Jurkat, Clone E6-1 (cell line): ENCODE results near the gene MAST4.

Experiments used
- DNase-seq: peaks from one replicate; pipeline ENCODE4 v3.0.0-alpha.2; 2011; ENCODE audit warnings: low read depth, low spot score
- H3K4me3 ChIP-seq: 2 replicates; pipeline ENCODE4 v1.5.1; 2011; ENCODE audit warnings: mild to moderate bottlenecking, low read length, control low read depth, moderate library complexity

The MAST4 gene

DNA sequence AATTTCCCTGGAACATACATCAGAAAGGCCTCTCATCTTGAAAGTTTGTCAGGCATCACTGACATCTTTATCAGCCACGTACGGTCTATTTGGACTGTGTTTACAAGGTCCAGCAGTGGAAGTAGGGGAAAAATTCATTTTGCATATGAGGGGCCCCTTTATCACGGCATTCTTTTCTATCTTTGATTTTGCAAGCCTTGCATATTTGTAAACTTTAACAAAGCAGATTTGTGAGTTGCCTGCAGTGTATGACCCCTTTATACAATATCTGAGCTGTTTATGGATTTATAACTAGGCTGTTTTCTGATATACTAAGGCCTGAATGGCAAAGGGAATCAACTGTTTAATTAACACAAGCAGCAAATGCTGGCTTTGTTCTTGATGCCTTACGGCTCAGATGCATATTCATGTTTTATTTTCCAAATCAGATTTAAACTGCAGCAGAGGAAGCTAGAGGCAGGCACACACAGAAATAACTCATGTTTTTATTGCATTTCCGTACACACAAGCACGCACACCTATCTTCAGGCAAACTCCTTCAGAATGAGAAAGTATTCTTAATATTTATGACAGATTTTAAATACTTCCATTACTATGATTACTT is 539.3 kb downstream of the MAST4 start:
- no peak for DNase-seq
- H3K4me3 ChIP-seq: no peak overlapping the region

DNA sequence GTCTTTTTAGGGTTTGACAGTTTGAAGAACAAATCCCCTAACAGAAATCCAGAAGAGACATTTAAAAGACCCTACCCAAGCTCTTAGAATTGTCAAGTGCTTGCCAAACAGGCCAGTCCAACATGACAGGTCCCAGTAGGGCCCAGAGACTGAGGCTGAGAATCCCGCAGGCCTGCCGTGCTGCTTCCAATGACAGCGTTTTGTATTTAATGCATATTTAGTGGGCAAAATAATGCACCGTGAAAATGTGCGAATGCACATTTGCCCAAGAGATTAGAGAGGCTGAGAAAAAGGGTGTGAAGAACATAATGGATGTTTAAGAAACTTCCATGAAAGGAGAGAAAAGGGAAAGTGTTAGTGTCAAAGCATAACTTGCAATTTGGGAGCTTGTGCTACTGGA is 542.8 kb downstream of the MAST4 start:
- DNase-seq: no peak
- H3K4me3 ChIP-seq: no peak overlapping the region

DNA sequence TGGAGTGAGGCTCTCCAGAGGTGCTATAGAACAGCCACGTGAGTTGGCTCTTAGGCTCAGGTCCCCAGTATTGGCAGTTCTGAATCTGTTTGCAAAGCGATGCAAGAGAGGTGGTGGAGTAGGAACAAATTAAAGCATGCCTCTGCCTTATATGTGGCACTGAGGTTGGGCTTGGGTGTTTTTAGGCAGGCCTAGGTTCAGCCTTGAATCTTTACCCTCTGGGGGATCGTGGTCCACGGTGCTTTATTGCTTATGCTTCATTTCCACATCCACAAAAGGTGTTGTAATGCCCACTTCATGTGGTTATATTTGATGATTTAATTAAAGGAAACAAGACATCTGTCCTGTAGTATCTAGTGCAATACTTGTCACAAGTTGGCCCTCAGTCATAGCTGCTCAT is 544.2 kb downstream of the MAST4 start:
- DNase-seq: peak; percentile 24
- no peak overlapping the region for H3K4me3 ChIP-seq

DNA sequence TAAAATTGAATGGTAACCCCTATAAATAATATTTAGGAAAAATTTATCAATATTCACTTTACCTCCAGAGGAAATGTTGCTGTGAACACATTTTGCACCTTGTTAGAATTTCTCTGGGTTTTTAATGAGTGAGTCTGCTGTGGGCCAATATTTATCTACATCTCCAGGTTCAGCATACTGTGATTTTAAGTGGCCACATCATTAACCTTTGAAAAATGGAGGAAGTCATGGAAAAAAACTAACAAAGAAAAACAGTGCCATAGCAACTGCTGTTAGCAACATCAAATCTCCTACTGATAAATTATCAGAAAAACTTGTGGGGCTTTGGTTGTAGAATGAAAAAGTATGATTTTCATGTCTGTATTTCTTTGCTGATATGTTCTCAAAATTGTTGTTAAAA is 545.5 kb downstream of the MAST4 start:
- DNase-seq: no peak
- H3K4me3 ChIP-seq: no peak overlapping the region

DNA sequence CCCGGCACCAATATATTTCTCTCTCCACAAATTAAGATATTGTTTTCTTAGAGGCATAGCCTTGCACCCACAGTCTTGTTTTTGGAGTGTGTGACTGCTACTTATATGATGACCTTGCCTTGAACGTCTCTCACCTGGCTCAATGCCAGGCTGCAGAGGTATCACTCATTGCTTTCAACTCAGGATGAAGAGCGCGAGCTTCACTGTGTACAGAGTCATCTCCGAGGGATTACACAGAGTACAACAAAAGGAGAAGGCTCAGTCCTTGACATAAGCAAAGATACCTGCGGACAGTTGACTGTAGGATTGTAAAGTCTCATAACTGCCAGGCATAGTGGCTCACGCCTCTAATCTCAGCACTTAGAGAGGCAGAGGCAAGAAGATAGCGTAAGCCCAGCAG is 546.6 kb downstream of the MAST4 start:
- no peak for DNase-seq
- H3K4me3 ChIP-seq: no peak overlapping the region

DNA sequence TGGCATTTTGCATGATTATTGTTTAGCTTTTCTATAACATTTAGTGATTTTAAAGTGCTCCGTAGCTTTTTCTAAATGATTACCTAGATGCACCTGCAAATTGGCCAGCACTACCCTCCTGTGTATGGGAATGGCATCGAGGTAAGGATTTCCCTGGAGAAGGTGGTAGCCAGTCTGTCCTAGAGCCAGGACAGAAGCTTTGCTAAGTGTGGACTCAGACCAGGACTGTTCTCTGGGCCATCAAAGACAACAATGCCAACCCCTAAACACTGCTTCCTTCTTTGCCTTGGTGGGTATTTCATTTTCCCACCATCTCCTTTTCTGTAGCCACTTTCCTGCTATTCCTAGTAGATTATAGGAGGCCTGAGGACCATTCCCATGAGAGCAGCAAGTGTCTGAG is 547.4 kb downstream of the MAST4 start:
- no peak for DNase-seq
- no peak overlapping the region for H3K4me3 ChIP-seq

DNA sequence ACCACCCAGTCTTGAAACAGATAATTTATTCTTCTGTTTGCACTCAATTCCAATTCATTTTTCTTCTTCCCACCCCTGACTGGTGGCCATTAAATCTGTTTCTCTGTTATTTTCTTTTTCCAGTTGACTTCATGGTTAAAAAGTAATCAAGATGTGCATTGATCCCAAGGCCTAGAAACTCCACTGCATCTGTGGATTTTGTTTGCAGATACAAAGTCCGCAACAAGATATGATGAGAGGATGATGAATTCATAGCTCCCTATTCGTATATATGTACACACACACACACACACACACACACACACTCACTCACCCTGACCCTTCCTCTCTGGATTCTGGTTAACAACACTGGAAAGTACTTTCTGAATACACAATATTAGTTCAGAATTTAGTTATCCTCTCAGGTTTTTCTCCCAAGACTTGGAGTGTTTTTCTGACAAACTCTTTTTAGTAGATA is 548.0 kb downstream of the MAST4 start:
- no peak overlapping the region for H3K4me3 ChIP-seq
- no peak for DNase-seq

DNA sequence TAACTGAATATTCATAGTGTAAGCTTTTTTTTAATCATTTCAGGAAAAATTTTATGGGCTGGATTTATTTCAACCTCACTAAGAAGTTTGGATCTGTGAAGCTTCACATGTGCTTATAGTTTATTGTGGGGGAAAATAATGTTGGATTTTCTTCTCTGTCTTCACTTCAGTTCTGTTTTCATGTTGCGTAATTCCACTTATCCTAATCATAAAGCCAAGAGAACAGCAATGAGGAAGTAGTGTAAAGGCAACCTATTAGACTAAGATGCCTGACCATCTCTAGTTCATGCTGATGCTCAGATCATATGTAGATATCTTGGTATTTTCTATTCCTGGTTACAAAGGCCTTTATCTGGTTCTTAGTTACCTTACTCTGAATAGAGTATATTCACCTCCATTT is 550.4 kb downstream of the MAST4 start:
- DNase-seq: no peak
- no peak overlapping the region for H3K4me3 ChIP-seq

DNA sequence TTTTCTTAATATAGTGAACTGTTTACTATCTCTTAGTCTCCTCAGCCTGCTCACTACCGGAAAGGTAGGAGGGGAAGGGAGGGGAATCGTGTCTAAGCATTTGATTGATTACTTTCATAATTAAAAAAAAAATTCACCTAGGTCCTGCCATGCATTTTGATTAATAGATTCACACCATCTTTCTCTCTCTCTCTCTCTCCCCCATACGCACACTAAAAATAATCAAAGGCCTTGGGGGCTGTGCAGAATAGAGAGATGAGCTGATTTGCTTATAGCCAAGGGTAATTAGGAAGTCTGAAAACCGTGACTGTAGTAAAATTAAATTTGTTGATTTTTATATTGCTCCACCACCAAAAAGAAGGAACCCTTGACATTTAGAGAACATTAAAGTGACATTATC is 550.8 kb downstream of the MAST4 start:
- H3K4me3 ChIP-seq: no peak overlapping the region
- no peak for DNase-seq

DNA sequence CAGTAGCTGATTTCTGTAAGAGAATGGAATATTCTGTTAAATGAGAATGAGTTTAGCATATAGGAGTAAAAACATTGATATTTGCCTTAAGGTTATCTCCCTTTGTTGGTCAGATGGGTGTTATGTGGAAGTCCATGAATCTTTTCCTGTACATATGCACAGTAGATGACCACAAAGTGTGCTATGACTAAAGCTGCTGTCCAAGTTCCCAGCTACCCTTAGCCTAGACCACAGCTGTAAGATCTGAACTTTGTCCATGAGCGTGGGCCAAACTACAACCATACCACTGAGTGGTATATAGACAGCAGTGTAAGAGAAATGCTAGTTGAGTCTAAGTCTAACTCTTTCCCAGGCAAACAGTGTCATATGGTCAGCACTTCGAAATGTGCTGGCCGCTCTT is 551.6 kb downstream of the MAST4 start:
- no peak for DNase-seq
- H3K4me3 ChIP-seq: no peak overlapping the region

DNA sequence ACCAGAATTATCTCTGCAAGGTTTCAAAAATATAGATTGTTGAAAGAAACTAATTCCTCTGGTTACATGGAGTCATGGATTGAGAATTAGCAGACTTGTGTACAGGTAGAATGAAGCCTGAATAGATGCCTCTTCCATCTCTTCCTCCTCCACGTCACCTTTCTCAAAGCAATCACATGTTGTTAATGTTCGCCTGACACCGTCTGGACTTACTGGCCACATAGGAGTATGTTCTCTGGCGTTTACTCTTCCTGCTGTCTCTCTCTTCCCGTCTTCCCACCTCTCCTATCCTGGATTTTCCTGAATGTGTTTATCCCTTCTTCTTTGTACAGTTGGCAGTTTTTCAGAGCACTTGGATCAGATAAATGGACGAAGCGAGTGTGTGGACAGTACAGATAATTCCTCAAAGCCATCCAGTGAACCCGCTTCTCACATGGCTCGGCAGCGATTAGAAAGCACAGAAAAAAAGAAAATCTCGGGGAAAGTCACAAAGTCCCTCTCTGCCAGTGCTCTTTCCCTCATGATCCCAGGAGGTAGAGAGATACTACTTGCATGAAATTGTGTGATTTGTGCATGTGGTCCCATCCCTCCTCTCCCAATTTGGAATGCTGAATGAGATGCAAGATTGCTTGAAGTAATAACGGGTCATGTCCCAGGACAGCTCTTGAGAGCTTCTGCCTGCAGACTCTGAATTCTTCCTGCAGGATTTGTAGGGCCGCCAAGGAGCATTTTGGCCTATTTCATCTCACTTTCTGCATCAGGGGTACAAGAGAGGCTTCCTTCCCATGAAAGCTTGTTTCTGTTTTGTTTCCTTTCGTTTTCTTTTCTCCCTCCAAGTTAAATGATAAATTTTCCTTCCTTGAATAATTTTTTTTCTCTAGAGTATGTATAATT is 553.1 kb downstream of the MAST4 start:
- H3K4me3 ChIP-seq: no peak overlapping the region

DNA sequence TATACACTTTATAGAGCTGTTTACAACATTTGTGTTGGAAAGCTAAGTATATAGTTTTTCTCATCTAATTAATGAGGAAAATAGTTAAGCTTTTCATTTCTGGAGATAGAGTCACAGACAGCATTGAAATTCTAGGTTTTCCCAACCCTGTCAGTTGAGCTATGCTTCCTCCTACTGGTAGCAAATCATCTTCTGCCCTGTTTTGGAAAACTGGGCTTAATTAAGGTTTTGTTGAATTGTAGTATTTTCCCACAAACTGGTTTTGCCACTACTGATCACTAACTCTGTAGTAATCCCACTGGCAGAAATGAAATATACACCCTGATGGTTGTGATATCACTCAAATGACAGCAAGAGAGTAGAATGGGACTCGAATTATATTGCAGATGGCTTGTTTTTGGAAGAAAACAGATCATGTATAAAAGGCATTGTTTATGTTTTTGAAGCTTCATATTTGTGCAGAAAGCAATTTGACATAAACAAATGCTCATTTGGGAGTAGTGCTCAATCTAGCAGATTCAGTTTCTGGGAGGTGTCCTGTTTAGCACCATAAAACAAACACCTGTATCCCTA is 553.8 kb downstream of the MAST4 start:
- DNase-seq: no peak
- H3K4me3 ChIP-seq: no peak overlapping the region

More for the DNA sequence above, 553.1 kb downstream of the MAST4 start:
- no peak for DNase-seq

DNA sequence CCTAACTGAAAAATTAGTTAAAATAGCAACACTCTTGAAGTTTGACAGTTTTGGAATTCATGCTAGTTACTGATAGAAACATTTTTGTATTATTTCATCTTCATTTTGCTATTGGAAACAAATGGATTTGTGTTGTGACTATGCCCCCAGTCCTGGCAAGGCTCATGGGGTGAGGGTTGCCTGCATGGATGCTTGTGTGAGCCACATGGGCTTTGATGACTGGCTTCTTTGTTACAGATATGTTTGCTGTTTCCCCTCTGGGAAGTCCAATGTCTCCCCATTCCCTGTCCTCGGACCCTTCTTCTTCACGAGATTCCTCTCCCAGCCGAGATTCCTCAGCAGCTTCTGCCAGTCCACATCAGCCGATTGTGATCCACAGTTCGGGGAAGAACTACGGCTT is 556.2 kb downstream of the MAST4 start:
- no peak overlapping the region for H3K4me3 ChIP-seq
- no peak for DNase-seq

DNA sequence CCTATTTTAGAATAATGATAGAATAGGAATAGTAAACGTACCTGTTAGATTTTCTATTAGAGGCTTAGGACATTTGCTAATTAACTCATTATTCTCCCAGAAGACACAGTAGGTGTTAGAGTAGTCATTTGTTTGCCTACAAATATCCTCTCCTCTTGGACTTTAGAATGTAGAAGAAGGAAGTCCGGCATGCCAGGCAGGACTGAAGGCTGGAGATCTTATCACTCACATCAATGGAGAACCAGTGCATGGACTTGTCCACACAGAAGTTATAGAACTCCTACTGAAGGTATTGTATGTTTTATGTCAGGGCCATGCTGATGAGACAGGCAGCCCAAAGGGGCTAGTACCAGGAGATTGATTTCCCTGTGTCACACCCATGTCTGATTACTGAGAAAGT is 557.1 kb downstream of the MAST4 start:
- H3K4me3 ChIP-seq: no peak overlapping the region
- no peak for DNase-seq

DNA sequence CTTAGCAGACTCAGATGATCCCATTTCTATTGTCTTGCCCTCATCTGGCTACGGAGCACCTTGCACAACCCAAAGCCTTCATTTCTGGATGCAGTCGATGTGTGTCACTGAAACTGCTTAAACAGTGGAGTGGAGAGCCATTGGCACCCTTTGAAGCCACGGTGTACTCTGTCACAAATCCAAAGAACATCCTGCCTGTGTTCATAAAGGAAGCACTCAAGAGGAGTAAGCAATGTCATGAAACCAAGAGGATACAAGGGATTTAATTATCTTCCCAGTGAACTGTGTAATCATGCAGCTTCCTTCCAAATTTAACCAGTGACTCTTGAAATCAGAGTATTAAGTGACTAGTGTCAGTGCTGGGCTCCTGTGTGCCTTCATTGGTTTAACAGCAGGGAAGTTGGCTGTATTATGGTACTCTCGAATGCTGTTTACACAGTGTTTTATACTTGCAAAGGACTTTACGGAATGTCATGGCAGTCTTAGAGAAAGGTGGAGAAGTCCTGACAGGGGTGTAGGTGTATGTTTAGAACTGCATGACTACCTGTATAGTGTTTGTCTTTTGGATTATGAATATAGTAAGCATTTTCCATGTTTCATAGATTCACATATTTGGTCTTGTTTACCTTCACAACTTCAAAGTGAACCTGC is 558.5 kb downstream of the MAST4 start:
- no peak overlapping the region for H3K4me3 ChIP-seq
- no peak for DNase-seq

DNA sequence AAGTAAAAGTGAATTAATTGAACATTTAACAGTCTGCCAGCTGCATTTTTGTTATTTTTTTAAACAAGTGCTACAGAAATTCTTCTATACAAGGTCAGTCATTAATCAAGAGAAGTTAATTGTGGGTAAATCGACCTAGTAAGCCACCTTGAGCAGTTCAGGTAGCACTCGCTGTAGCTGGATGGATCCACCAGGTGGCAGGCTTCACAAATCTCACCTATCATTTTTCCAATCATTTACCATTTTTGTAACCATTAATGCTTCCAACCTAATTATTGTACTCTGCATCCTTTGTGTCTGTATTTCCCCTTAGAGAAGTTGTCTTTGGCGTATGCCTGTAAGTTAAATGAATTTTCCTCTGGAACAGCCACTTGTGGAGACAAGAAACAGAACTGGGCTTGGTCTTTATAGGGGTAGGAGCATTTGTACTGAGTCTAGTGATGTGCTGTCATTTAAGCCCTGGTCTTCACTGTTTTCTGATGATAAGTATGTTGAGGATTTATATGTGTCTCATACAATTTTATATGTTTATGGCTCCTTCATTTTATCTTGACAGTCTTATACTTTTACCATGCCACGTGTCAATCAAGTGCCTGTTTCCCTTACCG is 560.9 kb downstream of the MAST4 start:
- peak; percentile 17 for DNase-seq
- H3K4me3 ChIP-seq: no peak overlapping the region

DNA sequence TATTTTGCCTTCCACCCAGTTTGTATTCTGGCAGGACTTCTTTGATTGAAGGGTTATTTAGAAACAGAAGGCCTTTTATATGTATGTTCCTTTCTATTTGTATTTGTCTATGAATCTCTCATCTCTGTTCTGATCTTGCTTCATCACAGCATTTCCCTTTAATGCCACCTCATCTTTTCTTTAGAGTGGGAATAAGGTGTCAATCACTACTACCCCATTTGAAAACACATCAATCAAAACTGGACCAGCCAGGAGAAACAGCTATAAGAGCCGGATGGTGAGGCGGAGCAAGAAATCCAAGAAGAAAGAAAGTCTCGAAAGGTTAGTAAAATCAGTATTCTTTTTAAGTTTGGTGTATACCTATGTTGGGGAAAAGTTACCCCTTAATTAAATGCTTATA is 564.1 kb downstream of the MAST4 start:
- no peak overlapping the region for H3K4me3 ChIP-seq
- DNase-seq: no peak

DNA sequence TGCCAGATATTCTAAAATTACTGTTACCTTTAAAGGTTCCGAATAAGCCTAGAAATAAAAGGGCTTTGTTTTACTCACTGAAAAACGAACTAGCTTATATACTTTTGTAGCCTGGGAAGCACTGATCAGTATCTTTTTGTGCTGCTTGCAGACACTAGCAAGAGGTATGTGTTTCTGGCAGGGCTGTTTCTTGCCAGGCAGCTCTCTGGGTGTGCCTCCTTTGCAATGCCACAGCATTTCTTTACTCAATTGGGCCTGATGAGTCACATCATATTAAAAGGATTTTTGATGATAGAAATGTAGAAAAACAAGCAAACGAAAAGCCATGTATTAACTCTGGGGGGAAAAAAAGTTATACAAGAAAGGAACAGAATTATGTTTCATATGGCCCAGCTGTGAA is 564.8 kb downstream of the MAST4 start:
- DNase-seq: no peak
- no peak overlapping the region for H3K4me3 ChIP-seq

DNA sequence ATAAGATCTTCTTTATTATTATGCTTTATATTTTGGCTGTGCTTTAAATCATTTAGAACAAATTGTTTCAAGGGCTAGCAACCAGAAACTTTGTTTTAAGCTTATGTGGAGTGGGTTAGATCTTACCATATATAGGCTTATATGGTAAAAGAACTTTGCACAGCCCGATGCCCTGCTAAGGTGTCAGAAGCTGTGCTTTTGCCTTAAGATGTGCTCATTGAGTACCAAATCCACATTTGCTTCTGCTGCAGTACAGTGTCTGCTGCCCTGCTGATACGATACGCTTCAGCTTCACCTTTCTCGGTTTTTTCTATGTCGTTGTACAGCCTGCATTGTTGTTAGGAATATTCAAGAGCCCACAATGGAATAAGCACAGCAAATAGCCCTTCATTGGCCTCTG is 565.6 kb downstream of the MAST4 start:
- no peak for DNase-seq
- no peak overlapping the region for H3K4me3 ChIP-seq
